Endothelial cell of umbilical vein (primary cell): ENCODE results near the gene ARHGAP31. TPM values are rescaled to one million over a fixed set of nuclear protein-coding genes. Genes with fewer than 3 reads are reported as not detected.

ENCODE experiments used
- BruUV-seq: library from RNA; stranded (reverse); fragments of 400-500 nt; replicated peaks from 2 replicates; lab custom pipeline; 2021; lab: Mats Ljungman, UMichigan
- CTCF ChIA-PET: fragments of 300-600, 350-600 bp; sonication (Branson Sonifier 250); formaldehyde crosslinking; loops from one replicate; lab custom pipeline; 2021; ENCODE audit warnings: antibody characterized with exemption, inconsistent platforms; lab: Charles Lee
- POLR2A ChIA-PET: fragments of 300-600, 350-600 bp; sonication (Branson Sonifier 250); formaldehyde crosslinking; loops from one replicate; lab custom pipeline; 2021; ENCODE audit warnings: antibody characterized with exemption, inconsistent platforms; lab: Charles Lee
- DNase-seq: peaks from one replicate; pipeline ENCODE4 v3.0.0-alpha.2; 2011; ENCODE audit warnings: low read depth, low spot score
- FAIRE-seq: peaks from 2 replicates; lab custom pipeline; 2011; peaks lifted over from hg19 to GRCh38; lab: Jason Lieb, UNC
- H2AFZ ChIP-seq: 2 replicates; pipeline ENCODE4 v1.6.0; 2012; ENCODE audit warnings: low read depth, low read length, control low read depth, inconsistent platforms
- H3K27ac ChIP-seq: 2 replicates; pipeline ENCODE4 v1.5.1; 2011; ENCODE audit warnings: low read depth, mild to moderate bottlenecking, control low read depth, low read length, moderate library complexity; ENCODE audit not compliant: insufficient read depth
- H3K27me3 ChIP-seq, 2 experiments: 2 replicates each; pipeline versions ENCODE4 v1.6.0 to v1.6.1; 2011; ENCODE audit warnings: low read length in 2 of 2, mixed read lengths in 1 of 2; ENCODE audit not compliant: control insufficient read depth in 2 of 2, insufficient read depth in 2 of 2
- H3K36me3 ChIP-seq, 2 experiments: 2 replicates in 1 of 2; 3 replicates in 1 of 2; pipeline ENCODE4 v1.5.1; 2011; ENCODE audit warnings: low read length in 2 of 2, mild to moderate bottlenecking in 1 of 2, moderate library complexity in 1 of 2; ENCODE audit not compliant: control insufficient read depth in 2 of 2, insufficient read depth in 2 of 2; ENCODE audit errors: extremely low read depth in 1 of 2
- H3K4me1 ChIP-seq: 3 replicates; pipeline ENCODE4 v1.5.1; 2011; ENCODE audit warnings: mild to moderate bottlenecking, low read length; ENCODE audit not compliant: control insufficient read depth, insufficient read depth; ENCODE audit errors: extremely low read depth
- H3K4me2 ChIP-seq: 2 replicates; pipeline ENCODE4 v1.6.1; 2011; ENCODE audit warnings: low read length, control low read depth, mixed read lengths; ENCODE audit not compliant: insufficient read depth
- H3K4me3 ChIP-seq, 3 experiments: fragments of 200-600 bp in 1 of 3; sonication (generic), shearing (Covaris generic) in 1 of 3; replicated peaks in 1 of 3; 2 replicates each; pipeline ENCODE4 v1.5.1; 2011 to 2016; ENCODE audit warnings: control low read depth in 3 of 3, low read length in 3 of 3, mild to moderate bottlenecking in 2 of 3, inconsistent platforms in 1 of 3, low read depth in 1 of 3, moderate library complexity in 1 of 3; ENCODE audit not compliant: insufficient read depth in 1 of 3
- H3K79me2 ChIP-seq: 2 replicates; pipeline ENCODE4 v1.6.0; 2012; ENCODE audit warnings: low read length, inconsistent platforms; ENCODE audit not compliant: control insufficient read depth, insufficient read depth
- H3K9ac ChIP-seq: replicated peaks from 2 replicates; pipeline ENCODE3; 2011; ENCODE audit warnings: low read length, control low read depth; ENCODE audit not compliant: insufficient read depth; ENCODE audit errors: extremely low read depth
- H3K9me1 ChIP-seq: replicated peaks from 3 replicates; pipeline ENCODE4 v1.6.0; 2011; ENCODE audit warnings: mild to moderate bottlenecking, low read length; ENCODE audit not compliant: control insufficient read depth, insufficient read depth; ENCODE audit errors: extremely low read depth
- H3K9me3 ChIP-seq: replicated peaks from 2 replicates; pipeline ENCODE4 v1.5.1; 2012; ENCODE audit warnings: low read length, inconsistent platforms; ENCODE audit not compliant: control insufficient read depth, insufficient read depth
- H4K20me1 ChIP-seq: replicated peaks from 2 replicates; pipeline ENCODE3; 2011; ENCODE audit warnings: mild to moderate bottlenecking, low read length; ENCODE audit not compliant: control insufficient read depth, insufficient read depth; ENCODE audit errors: extremely low read depth
- CTCF ChIP-seq, 2 donors: IDR thresholded peaks; 1 replicate in 1 of 2; 2 replicates in 1 of 2; pipeline ENCODE4 v1.5.1; 2011; ENCODE audit warnings: low read length in 2 of 2, mild to moderate bottlenecking in 2 of 2, moderate library complexity in 2 of 2, control low read depth in 1 of 2, inconsistent platforms in 1 of 2, low read depth in 1 of 2; ENCODE audit not compliant: insufficient read depth in 1 of 2; ENCODE audit errors: extremely low read depth in 1 of 2
- EZH2 ChIP-seq: IDR thresholded peaks from 2 replicates; pipeline ENCODE4 v1.6.1; 2012; ENCODE audit warnings: borderline replicate concordance, low read depth, mild to moderate bottlenecking, moderate library complexity, low read length, inconsistent platforms; ENCODE audit not compliant: severe bottlenecking
- FOS ChIP-seq: IDR thresholded peaks from 2 replicates; pipeline ENCODE4 v1.6.1; 2011; ENCODE audit warnings: mild to moderate bottlenecking, low read length, moderate library complexity, borderline replicate concordance; ENCODE audit not compliant: insufficient read depth
- GATA2 ChIP-seq: IDR thresholded peaks from 2 replicates; pipeline ENCODE4 v1.7.0; 2011; ENCODE audit warnings: low read depth, mild to moderate bottlenecking, moderate library complexity, mixed read lengths, low read length; ENCODE audit not compliant: insufficient read length, insufficient read depth
- JUN ChIP-seq: IDR thresholded peaks from 2 replicates; pipeline ENCODE4 v1.6.1; 2011; ENCODE audit warnings: borderline replicate concordance, low read depth; ENCODE audit not compliant: insufficient read length, insufficient read depth
- MAX ChIP-seq: IDR thresholded peaks from 2 replicates; pipeline ENCODE4 v1.6.1; 2011; ENCODE audit not compliant: insufficient read depth, insufficient read length
- MYC ChIP-seq: IDR thresholded peaks from one replicate; pipeline ENCODE4 v1.6.1; 2011; ENCODE audit warnings: mild to moderate bottlenecking, low read depth, low read length
- POLR2A ChIP-seq: IDR thresholded peaks from 2 replicates; pipeline ENCODE4 v1.6.1; 2012; ENCODE audit warnings: low read depth, mild to moderate bottlenecking, control low read depth, low read length
- POLR2AphosphoS5 ChIP-seq: IDR thresholded peaks from 2 replicates; pipeline ENCODE4 v1.6.1; 2012; ENCODE audit warnings: low read depth, mild to moderate bottlenecking, control low read depth, low read length, moderate library complexity; ENCODE audit not compliant: insufficient read depth
- dilution Hi-C: fragments of 300-500 bp; cut with MboI; formaldehyde crosslinking; loops from one replicate; pipeline ENCODE4 v1.15.0; 2019; ENCODE audit warnings: low sequenced_read_pairs; ENCODE audit not compliant: extremely low pct_ligation_motif_present
- intact Hi-C: fragments of 100-400 bp; cut with micrococcal nuclease; formaldehyde crosslinking; loops from one replicate; pipeline ENCODE4 v1.10.0; 2022
- polyA plus RNA-seq, 4 experiments: library from polyadenylated mRNA; depleted of rRNA in 3 of 4; stranded (reverse) in 3 of 4; unstranded in 1 of 4; fragments of >200 nt; gene quantifications; 2 replicates each; pipeline versions ENCODE4 v1.2.1 to v1.2.3, GENCODE V29; 2011 to 2012; ENCODE audit warnings: missing spikeins in 1 of 4
- total RNA-seq: library from RNA; stranded (reverse); gene quantifications from 2 replicates; pipeline ENCODE4 v1.2.3, GENCODE V29; 2021

The ARHGAP31 gene
- total and polyA plus RNA-seq, 2 donors (not counting 3 experiments of a cell fraction or from before 2014, with no cell fraction given) = 25.5 to 65.8 TPM

GRCh38 chr3:119351581-119351980, 57.4 kb downstream of the ARHGAP31 start:
- H2AFZ ChIP-seq = no peak overlapping the region
- H3K36me3 ChIP-seq = no peaks in the 10 kb centered on the region
- dilution Hi-C loops (no loop called here), intact Hi-C loops (no loop called here)
- no peaks in the 10 kb centered on the region for H3K27me3 ChIP-seq
- H3K4me1 ChIP-seq = peaks cover 47% of the 10 kb centered on the region
- TF ChIP-seq POLR2A = no peak
- H4K20me1 ChIP-seq = no peaks in the 10 kb centered on the region
- ChIA-PET POLR2A (no interaction called here), CTCF (interaction anchor here (1.0 to 3.9 kb wide), 6 partner anchors 29 to 110 kb away, joined by 3 to 58 read pairs (median 16); partner anchors contain the start of genes ARHGAP31 and B4GALT4)
- peaks cover 61% of the 10 kb centered on the region for H3K79me2 ChIP-seq
- no peaks in the 10 kb centered on the region for H3K9me1 ChIP-seq
- H3K4me3 ChIP-seq = no peak overlapping the region
- no peak overlapping the region for H3K27ac ChIP-seq
- no peak overlapping the region for H3K9ac ChIP-seq
- FAIRE-seq (no peak), DNase-seq (no peak)
- BruUV-seq = no TSS peak
- no peaks in the 10 kb centered on the region for H3K9me3 ChIP-seq
- H3K4me2 ChIP-seq = no peak overlapping the region

GRCh38 chr3:119352034-119352609, 57.9 kb downstream of the ARHGAP31 start:
- CTCF ChIA-PET = interaction anchor here (1.0 to 3.9 kb wide), 12 partner anchors 11 to 111 kb away, joined by 3 to 58 read pairs (median 8); partner anchors contain the start of genes ARHGAP31 and B4GALT4
- Histone ChIP-seq H3K9me3 (no peaks in the 10 kb centered on the region), H3K4me3 (no peak overlapping the region), H3K9me1 (no peaks in the 10 kb centered on the region), H3K9ac (no peak overlapping the region), H3K27me3 (no peaks in the 10 kb centered on the region), H3K4me2 (no peak overlapping the region), H3K36me3 (no peaks in the 10 kb centered on the region), H2AFZ (no peak overlapping the region), H3K27ac (no peak overlapping the region), H4K20me1 (no peaks in the 10 kb centered on the region), H3K79me2 (peaks cover 60% of the 10 kb centered on the region), H3K4me1 (peaks cover 53% of the 10 kb centered on the region)
- FAIRE-seq (no peak), DNase-seq (no peak)
- BruUV-seq = no TSS peak
- intact Hi-C loops (no loop called here), dilution Hi-C loops (no loop called here)
- TF ChIP-seq JUN = no peak
- no peak for TF ChIP-seq POLR2A
- TF ChIP-seq MYC = no peak
- no peak for TF ChIP-seq MAX
- no peak for TF ChIP-seq GATA2
- TF ChIP-seq POLR2AphosphoS5 = no peak
- no peak for TF ChIP-seq CTCF (IDR thresholded peaks at IDR 0.05; ENCODE audit: extremely low read depth in 1 of 2, insufficient read depth in 1 of 2, low read depth in 1 of 2, low read length in 2 of 2)
- no peak for TF ChIP-seq EZH2
- TF ChIP-seq FOS = no peak
- POLR2A ChIA-PET = interaction anchor here (0.6 to 1.3 kb wide), 2 partner anchors 13 to 111 kb away, joined by 3 read pairs; partner anchors contain the start of gene B4GALT4
